Measurements from ENCODE around the gene TEX29.

Gene TEX29

GRCh38 chr13:111319998-111320911 lies at the start of gene TEX29:
TSS of gene TEX29 (plus strand) at chr13:111320642. CDS start at chr13:111320891, 249 bp downstream.
- DNase-seq: peak in 1 of 10 donors; percentile 62
- intact Hi-C loops (cut with DNase I): no loop called here

- intact Hi-C loops (cut with DNase I): no loop called here
- peak in 1 of 10 donors; percentile 51 for DNase-seq
Observed at GRCh38 chr13:111270765-111271698, 49.4 kb upstream of the TEX29 start.

GRCh38 chr13:111272117-111272516 lies 48.3 kb upstream of the TEX29 start:
- intact Hi-C loops (cut with DNase I): no loop called here
- DNase-seq: peak in 2 of 10 donors; percentile 79 to 86

- intact Hi-C loops (cut with DNase I): no loop called here
Observed at GRCh38 chr13:111275382-111275781, 45.1 kb upstream of the TEX29 start.

GRCh38 chr13:111275995-111276618 lies 44.3 kb upstream of the TEX29 start:
- no peak for DNase-seq
- intact Hi-C loops (cut with DNase I): no loop called here

More at GRCh38 chr13:111275382-111275781, 45.1 kb upstream of the TEX29 start:
- no peak for DNase-seq

- peak in 1 of 10 donors; percentile 70 for DNase-seq
- intact Hi-C loops (cut with DNase I): no loop called here
Observed at GRCh38 chr13:111278258-111278657, 42.2 kb upstream of the TEX29 start.

GRCh38 chr13:111278743-111279652 lies 41.4 kb upstream of the TEX29 start:
- DNase-seq: peak in 1 of 10 donors; percentile 80
- intact Hi-C loops (cut with DNase I): no loop called here

GRCh38 chr13:111280226-111280625 lies 40.2 kb upstream of the TEX29 start:
- DNase-seq: peak in 1 of 10 donors; percentile 67
- intact Hi-C loops (cut with DNase I): no loop called here

GRCh38 chr13:111280681-111281585 lies 39.5 kb upstream of the TEX29 start:
- no peak for DNase-seq
- intact Hi-C loops (cut with DNase I): no loop called here

- intact Hi-C loops (cut with DNase I): no loop called here
Observed at GRCh38 chr13:111281751-111282311, 38.6 kb upstream of the TEX29 start.

GRCh38 chr13:111282425-111282824 lies 38.0 kb upstream of the TEX29 start:
- DNase-seq: peak in 1 of 10 donors; percentile 24
- intact Hi-C loops (cut with DNase I): no loop called here

More at GRCh38 chr13:111281751-111282311, 38.6 kb upstream of the TEX29 start:
- peak in 1 of 10 donors; percentile 79 for DNase-seq

GRCh38 chr13:111282997-111283396 lies 37.4 kb upstream of the TEX29 start:
- peak in 1 of 10 donors; percentile 70 for DNase-seq
- intact Hi-C loops (cut with DNase I): no loop called here

- intact Hi-C loops (cut with DNase I): no loop called here
- DNase-seq: peak in 1 of 10 donors; percentile 62
Observed at GRCh38 chr13:111283457-111283856, 37.0 kb upstream of the TEX29 start.

- DNase-seq: peak in 1 of 10 donors; percentile 82
- intact Hi-C loops (cut with DNase I): no loop called here
Observed at GRCh38 chr13:111283991-111284390, 36.5 kb upstream of the TEX29 start.

- DNase-seq: peak in 1 of 10 donors; percentile 68
- intact Hi-C loops (cut with DNase I): no loop called here
Observed at GRCh38 chr13:111284565-111284964, 35.9 kb upstream of the TEX29 start.

- intact Hi-C loops (cut with DNase I): no loop called here
- DNase-seq: peak in 1 of 10 donors; percentile 75
Observed at GRCh38 chr13:111286162-111286561, 34.3 kb upstream of the TEX29 start.

- peak in 1 of 10 donors; percentile 75 for DNase-seq
- intact Hi-C loops (cut with DNase I): no loop called here
Observed at GRCh38 chr13:111286749-111287148, 33.7 kb upstream of the TEX29 start.

GRCh38 chr13:111287201-111287600 lies 33.2 kb upstream of the TEX29 start:
- intact Hi-C loops (cut with DNase I): no loop called here
- peak in 1 of 10 donors; percentile 87 for DNase-seq

All from posterior cingulate gyrus (tissue), 11 donors.